Stomach (tissue), 9 donors: ENCODE results near the gene MXI1. TPM values are rescaled to one million over a fixed set of nuclear protein-coding genes. Genes with fewer than 3 reads are reported as not detected.

Experiments used
- DNase-seq, 2 donors: peaks; one replicate each; pipeline versions ENCODE4 v3.0.0 to v3.0.0-alpha.2; 2013 to 2019
- H3K27ac ChIP-seq, 5 donors: fragments of 200-600 bp in 4 of 5; sonication (generic) in 4 of 5; one replicate each; pipeline ENCODE4 v1.5.1; 2013 to 2019; ENCODE audit warnings: mild to moderate bottlenecking in 1 of 5, moderate library complexity in 1 of 5
- H3K27me3 ChIP-seq, 3 donors: fragments of 200-600 bp; sonication (generic); one replicate each; pipeline ENCODE4 v1.5.1; 2017 to 2019; ENCODE audit warnings: mixed run types in 1 of 3
- H3K36me3 ChIP-seq, 4 donors: fragments of 200-600 bp; sonication (generic); 1 replicate in 3 of 4; 2 replicates in 1 of 4; pipeline ENCODE4 v1.5.1; 2016 to 2019
- H3K4me1 ChIP-seq, 4 donors: fragments of 200-600 bp; sonication (generic); one replicate each; pipeline ENCODE4 v1.5.1; 2016 to 2019
- H3K4me3 ChIP-seq, 4 donors: fragments of 200-600 bp; sonication (generic) in 3 of 4; one replicate each; pipeline ENCODE4 v1.5.1; 2016 to 2019; ENCODE audit warnings: mild to moderate bottlenecking in 1 of 4
- H3K9me3 ChIP-seq, 4 donors: fragments of 200-600 bp; sonication (generic); one replicate each; pipeline ENCODE4 v1.5.1; 2016 to 2019
- CTCF ChIP-seq, 7 experiments: fragments of 450-650 bp in 4 of 7; fragments of 200-600 bp in 3 of 7; sonication (generic) in 3 of 7; IDR thresholded peaks; one replicate each; pipeline ENCODE4 v1.5.1; 2016 to 2019; ENCODE audit warnings: antibody characterized with exemption in 7 of 7, control low read depth in 2 of 7, mild to moderate bottlenecking in 1 of 7
- EP300 ChIP-seq: sonication (generic); formaldehyde crosslinking; IDR thresholded peaks from one replicate; pipeline ENCODE4 v1.6.1; 2017; ENCODE audit warnings: antibody characterized with exemption
- POLR2A ChIP-seq, 4 donors: fragments of 450-650 bp; IDR thresholded peaks; one replicate each; pipeline ENCODE4 v1.6.1; 2016; ENCODE audit warnings: antibody characterized with exemption in 4 of 4, control low read depth in 2 of 4, mild to moderate bottlenecking in 1 of 4, moderate library complexity in 1 of 4
- POLR2AphosphoS5 ChIP-seq, 3 donors: sonication (generic); formaldehyde crosslinking; IDR thresholded peaks; one replicate each; pipeline ENCODE4 v1.6.1; 2016; ENCODE audit warnings: antibody characterized with exemption in 3 of 3
- WGBS, 5 donors: extraction: QIAGEN DNeasy Blood & Tissue Kit in 3 of 5; methylation state at CpG; one replicate each; pipeline versions ENCODE4 v1.1.5 to v1.1.7; 2013 to 2018; 5-methylcytosine and 5-hydroxymethylcytosine counted together
- intact Hi-C: fragments of 100-400 bp; cut with DNase I; formaldehyde crosslinking; loops from one replicate; pipeline ENCODE4 v1.15.1; 2023; ENCODE audit warnings: low total_unique reads
- polyA plus RNA-seq, 3 donors: library from polyadenylated mRNA; stranded (reverse); fragments of 200-250 nt; gene quantifications; one replicate each; pipeline ENCODE4 v1.2.3, GENCODE V29; 2013
- total RNA-seq, 5 donors: library from RNA; depleted of rRNA; stranded (reverse); fragments of >200 nt; gene quantifications; one replicate each; pipeline versions ENCODE4 v1.1.0 to v1.2.3, GENCODE V29; 2014 to 2016
- donor health status: healthy with polysubstance abuse.
- donor health status: Bipolar disorder and iron deficiency.
- donor health status: healthy.

MXI1 gene
- total and polyA plus RNA-seq, 8 donors = 3.5 to 163 (median 34.3) TPM

GRCh38 chr10:110225441-110225755 is 18.0 kb downstream of the MXI1 start:
- no peak for DNase-seq
- Histone ChIP-seq H3K36me3 (peaks cover 0 to 24% (median 19%) of the 10 kb centered on the region in 4 donors), H3K4me3 (peak overlapping the region; percentile 78 to 91 (median 87)), H3K27me3 (no peaks in the 10 kb centered on the region), H3K4me1 (peaks cover 26 to 52% (median 46%) of the 10 kb centered on the region in 4 donors), H3K27ac (peak overlapping the region; percentile 10 to 97 (median 95)), H3K9me3 (no peaks in the 10 kb centered on the region)
- WGBS, 5 donors = 4 to 6% (median 6%) methylated on average over 8 of the region's 8 CpGs
- TF ChIP-seq POLR2A (IDR thresholded peaks at IDR 0.05) (no peak), CTCF (IDR thresholded peaks at IDR 0.05) (peak in 1 of 7 experiments; percentile 11), EP300 (no peak)
- intact Hi-C loops = no loop called here

GRCh38 chr10:110225756-110226542 is 18.5 kb downstream of the MXI1 start:
- Histone ChIP-seq H3K27me3 (no peaks in the 10 kb centered on the region), H3K4me3 (peak overlapping the region; percentile 78 to 91 (median 87)), H3K27ac (peak overlapping the region; percentile 75 to 97 (median 95)), H3K9me3 (no peaks in the 10 kb centered on the region), H3K36me3 (peaks cover 0 to 24% (median 19%) of the 10 kb centered on the region in 4 donors), H3K4me1 (peaks cover 21 to 48% (median 40%) of the 10 kb centered on the region in 4 donors)
- peak; percentile 93 to 98 for DNase-seq
- intact Hi-C loops = no loop called here
- 0 to 1% (median 1%) methylated on average over 56 to 102 of the region's 103 CpGs for WGBS, 5 donors
- TF ChIP-seq POLR2AphosphoS5 (IDR thresholded peaks at IDR 0.05) (peak; percentile 65 to 90 (median 68)), POLR2A (IDR thresholded peaks at IDR 0.05) (no peak), EP300 (no peak), CTCF (IDR thresholded peaks at IDR 0.05) (peak in 5 of 7 experiments; percentile 62 to 78 (median 67))

- Histone ChIP-seq H3K9me3 (no peaks in the 10 kb centered on the region), H3K36me3 (peaks cover 0 to 24% (median 19%) of the 10 kb centered on the region in 4 donors), H3K27me3 (no peaks in the 10 kb centered on the region), H3K27ac (peak overlapping the region; percentile 75 to 97 (median 95)), H3K4me1 (peaks cover 15 to 47% (median 34%) of the 10 kb centered on the region in 4 donors), H3K4me3 (peak overlapping the region; percentile 78 to 91 (median 87))
- intact Hi-C loops = no loop called here
- peak; percentile 92 to 97 for DNase-seq
- WGBS, 5 donors = 0 to 2% (median 1%) methylated on average over 9 to 28 of the region's 36 CpGs
- TF ChIP-seq POLR2AphosphoS5 (IDR thresholded peaks at IDR 0.05) (no peak), EP300 (no peak), POLR2A (IDR thresholded peaks at IDR 0.05) (no peak), CTCF (IDR thresholded peaks at IDR 0.05) (no peak)
Measured at GRCh38 chr10:110226543-110226925, 19.1 kb downstream of the MXI1 start.

GRCh38 chr10:110226926-110227641 is 19.7 kb downstream of the MXI1 start:
- Histone ChIP-seq H3K27ac (peak overlapping the region; percentile 75 to 97 (median 95)), H3K4me1 (peaks cover 12 to 46% (median 29%) of the 10 kb centered on the region in 4 donors), H3K27me3 (no peaks in the 10 kb centered on the region), H3K36me3 (peaks cover 0 to 29% (median 20%) of the 10 kb centered on the region in 4 donors), H3K4me3 (peak overlapping the region; percentile 78 to 91 (median 87)), H3K9me3 (no peaks in the 10 kb centered on the region)
- DNase-seq = peak; percentile 64 to 88
- 0 to 3% (median 1%) methylated on average over 17 to 60 of the region's 71 CpGs for WGBS, 5 donors
- intact Hi-C loops = no loop called here
- TF ChIP-seq POLR2AphosphoS5 (IDR thresholded peaks at IDR 0.05) (no peak), CTCF (IDR thresholded peaks at IDR 0.05) (no peak), EP300 (no peak), POLR2A (IDR thresholded peaks at IDR 0.05) (no peak)
